Measurements from ENCODE around the gene RHOT2. TPM values are rescaled to one million over a fixed set of nuclear protein-coding genes. Genes with fewer than 3 reads are reported as not detected.

The RHOT2 gene
- total RNA-seq, 1 donor = 34.5 TPM

GRCh38 chr16:633336-634050 is 34.4 kb upstream of the RHOT2 start:
- H3K4me3 ChIP-seq (ENCODE audit: low read depth, low read length) = no peak overlapping the region
- TF ChIP-seq CTCF (IDR thresholded peaks at IDR 0.05; ENCODE audit: insufficient read depth, low read length) = no peak
- DNase-seq (ENCODE audit: low read depth) = no peak

DNA sequence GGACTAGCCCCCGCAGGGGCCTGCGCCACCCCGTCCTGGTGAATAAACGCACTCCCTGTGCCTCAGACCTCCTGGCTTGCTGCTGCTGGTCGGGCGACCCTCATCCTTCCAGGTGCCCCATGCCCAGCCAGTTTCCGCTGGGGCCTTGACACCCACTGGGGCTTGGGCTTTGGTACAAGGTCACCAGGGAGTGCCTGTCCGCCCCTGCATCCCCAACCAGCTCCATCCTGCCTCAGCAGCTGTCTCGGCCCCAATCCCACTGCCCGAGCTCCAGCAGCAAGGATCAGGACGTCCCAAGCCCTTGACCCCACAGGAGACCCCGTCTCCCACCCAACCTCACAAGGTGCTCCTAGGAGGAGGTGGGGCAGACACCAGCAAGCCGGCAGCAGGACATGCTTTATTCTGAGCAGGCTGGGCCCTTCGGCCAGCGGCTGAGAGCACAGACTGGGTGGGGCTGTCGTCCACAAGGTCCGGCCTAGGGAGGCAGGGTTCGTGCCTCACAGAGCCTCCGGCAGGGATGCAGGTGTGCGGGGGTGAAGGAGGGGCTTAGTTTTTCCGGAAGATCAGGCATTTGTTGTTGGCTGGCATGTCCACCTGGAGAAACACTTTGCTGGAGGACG is 33.8 kb upstream of the RHOT2 start:
- DNase-seq (ENCODE audit: low read depth) = no peak
- H3K4me3 ChIP-seq (ENCODE audit: low read depth, low read length) = no peak overlapping the region
- TF ChIP-seq CTCF (IDR thresholded peaks at IDR 0.05; ENCODE audit: insufficient read depth, low read length) = no peak

DNA sequence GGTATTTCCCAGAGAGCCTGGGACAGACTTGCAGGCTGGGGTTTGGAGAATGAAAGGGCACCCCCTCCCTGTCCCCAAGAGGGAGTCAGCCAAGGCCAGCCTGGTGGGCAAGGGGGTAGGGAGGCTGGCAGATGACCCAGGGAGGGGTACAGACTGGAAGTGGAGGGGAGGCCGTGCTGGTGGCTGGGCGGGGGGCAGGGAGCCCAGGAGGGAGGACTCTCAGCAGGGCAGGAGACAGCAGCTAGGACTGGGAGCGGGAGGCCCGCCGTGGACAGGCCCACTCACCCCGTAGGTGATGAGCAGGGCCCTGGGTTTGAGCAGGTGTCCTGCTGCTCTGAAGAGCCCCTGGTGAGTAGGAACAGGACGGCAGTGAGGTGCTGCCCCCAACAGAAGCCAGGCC is 32.9 kb upstream of the RHOT2 start:
- no peak for DNase-seq (ENCODE audit: low read depth)
- TF ChIP-seq CTCF (IDR thresholded peaks at IDR 0.05; ENCODE audit: insufficient read depth, low read length) = no peak
- H3K4me3 ChIP-seq (ENCODE audit: low read depth, low read length) = peak overlapping the region; percentile 91

DNA sequence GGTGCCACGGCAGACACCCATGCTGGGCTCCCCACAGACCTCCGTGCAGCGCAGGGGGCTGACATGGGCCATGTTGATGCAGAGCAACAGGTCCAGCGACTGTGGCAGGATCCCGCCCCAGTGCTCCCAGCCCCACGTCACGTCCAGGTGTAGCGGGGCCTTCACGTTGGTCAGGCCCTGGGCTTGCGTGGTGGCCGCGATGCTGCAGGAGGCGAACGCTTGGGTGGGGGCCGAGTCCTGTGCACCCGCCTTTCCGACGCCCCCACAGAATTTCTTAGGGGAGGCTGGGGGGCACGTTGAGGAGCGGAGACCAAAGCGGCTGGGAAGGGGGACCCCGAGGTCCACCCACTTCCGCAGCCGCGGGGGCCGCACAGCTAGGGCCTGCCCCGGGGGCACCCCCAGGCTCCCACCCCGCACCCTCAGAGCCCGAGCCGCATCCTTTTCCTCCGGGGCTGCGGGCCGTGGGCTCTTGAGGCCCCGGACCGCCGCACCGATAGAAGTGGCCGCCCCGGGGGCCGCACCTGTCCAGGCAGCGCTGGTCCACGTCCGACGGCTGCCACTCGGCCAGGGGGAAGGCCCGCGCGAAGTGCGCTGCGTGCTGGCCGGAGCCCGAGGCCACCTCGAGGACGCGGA is 32.2 kb upstream of the RHOT2 start:
- TF ChIP-seq CTCF (IDR thresholded peaks at IDR 0.05; ENCODE audit: insufficient read depth, low read length) = no peak
- DNase-seq (ENCODE audit: low read depth) = no peak
- peak overlapping the region; percentile 91 for H3K4me3 ChIP-seq (ENCODE audit: low read depth, low read length)

DNA sequence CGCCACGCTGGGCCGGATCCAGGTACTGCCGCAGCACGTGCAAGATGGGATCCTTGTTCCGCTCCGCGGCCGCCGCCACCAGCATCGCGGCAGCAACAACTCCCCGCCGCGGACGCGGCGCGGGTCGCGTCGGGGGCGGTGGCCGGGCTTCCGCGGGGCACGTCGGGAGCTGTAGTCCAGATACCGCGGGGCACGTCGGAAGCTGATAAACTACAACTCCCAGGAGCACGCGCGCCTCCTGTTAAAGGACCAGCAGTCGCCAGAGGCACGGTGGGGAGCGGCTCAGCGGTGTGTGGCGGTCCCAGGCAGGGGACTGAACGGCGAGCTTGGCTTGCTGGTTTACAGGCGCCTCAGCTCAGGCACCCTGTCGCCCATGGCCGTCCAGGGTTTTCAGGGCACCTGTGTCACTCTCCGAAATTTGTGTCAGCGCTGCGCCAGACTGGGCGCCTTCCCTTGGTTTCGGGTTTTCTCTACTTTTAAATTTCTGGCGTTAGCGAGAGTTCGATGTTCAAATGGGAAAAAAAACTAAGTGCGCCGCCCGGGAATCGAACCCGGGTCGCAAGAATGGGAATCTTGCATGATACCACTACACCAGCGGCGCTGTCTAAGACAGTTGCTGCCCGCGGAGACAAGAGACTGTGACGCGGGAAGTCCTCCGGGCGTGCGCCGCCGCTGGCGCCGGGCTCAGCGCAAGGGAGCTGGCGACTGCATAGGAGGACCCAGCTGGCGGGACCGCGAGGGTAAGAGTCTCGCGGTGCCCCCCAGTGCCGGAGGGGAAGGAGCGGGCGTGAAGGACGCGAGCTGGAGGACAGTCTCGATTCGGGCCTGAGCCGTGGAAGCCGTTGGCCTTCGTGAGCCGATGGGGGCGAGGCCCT is 31.5 kb upstream of the RHOT2 start, which contains the start of gene METTL26:
Gene METTL26 (minus strand): TSS at position 100 of the 875 bp plus-strand sequence. CDS start 15 bp downstream, at position 85.
- H3K4me3 ChIP-seq (ENCODE audit: low read depth, low read length) = peak within 1 kb of the TSS; percentile 91
- TF ChIP-seq CTCF (IDR thresholded peaks at IDR 0.05; ENCODE audit: insufficient read depth, low read length) = no peak
- DNase-seq (ENCODE audit: low read depth) = peak; percentile 93
